AML-193 (cell line): Measurements from ENCODE around the gene HOXC12.

Source experiments
- DNase-seq, 2 experiments: peaks; one replicate each; lab custom pipeline; 2025; lab: John Stamatoyannopoulos, UW

The HOXC12 gene

GRCh38 chr12:54007538-54008259 lies 53.0 kb downstream of the HOXC12 start:
- no peak for DNase-seq

GRCh38 chr12:54008260-54008552 lies 53.5 kb downstream of the HOXC12 start:
- DNase-seq, result no peak
